ENCODE results near the gene TTLL11.

GRCh38 chr9:122097679-122098315 is 4.7 kb upstream of the TTLL11 start:
- TF ChIP-seq POLR2A (IDR thresholded peaks at IDR 0.05) = no peak
- TF ChIP-seq CTCF (IDR thresholded peaks at IDR 0.05) = no peak

Measured in tibial nerve (tissue), 3 donors.